Thoracic aorta (tissue), 2 donors: ENCODE measurements around the gene CWC25. TPM values are rescaled to one million over a fixed set of nuclear protein-coding genes. Genes with fewer than 3 reads are reported as not detected.
"Not testable (repeated sequence)": the region's sequence is repeated elsewhere in the genome, so short reads cannot be mapped to it uniquely, and the experiment has no call there.

Source experiments
- ATAC-seq: fragments of 150-250 bp; one replicate; pipeline ENCODE4 v1.8.0; 2017; ENCODE audit warnings: low read depth; ENCODE audit not compliant: insufficient number of reproducible peaks, low FRiP score
- DNase-seq: peaks from one replicate; pipeline ENCODE4 v3.0.0-alpha.2; 2020; ENCODE audit warnings: low spot score
- H3K27ac ChIP-seq, 2 donors: fragments of 200-600 bp; sonication (generic); 1 replicate in 1 of 2; 2 replicates in 1 of 2; pipeline ENCODE4 v1.5.1; 2016; ENCODE audit warnings: mild to moderate bottlenecking in 2 of 2, moderate library complexity in 2 of 2
- H3K27me3 ChIP-seq: fragments of 200-600 bp; sonication (generic); replicated peaks from 2 replicates; pipeline ENCODE4 v1.6.0; 2016; ENCODE audit warnings: mild to moderate bottlenecking; ENCODE audit not compliant: insufficient read depth
- H3K36me3 ChIP-seq: fragments of 200-600 bp; sonication (generic); one replicate; pipeline ENCODE4 v1.5.1; 2016
- H3K4me1 ChIP-seq, 2 donors: fragments of 200-600 bp; sonication (generic); 1 replicate in 1 of 2; 2 replicates in 1 of 2; pipeline versions ENCODE4 v1.5.1 to v1.6.0; 2016; ENCODE audit warnings: low read depth in 2 of 2, mild to moderate bottlenecking in 1 of 2; ENCODE audit not compliant: control insufficient read depth in 1 of 2
- H3K4me3 ChIP-seq: fragments of 200-600 bp; sonication (generic); 2 replicates; pipeline ENCODE4 v1.5.1; 2016; ENCODE audit warnings: mild to moderate bottlenecking
- H3K9me3 ChIP-seq: fragments of 200-600 bp; sonication (generic); 2 replicates; pipeline ENCODE4 v1.5.1; 2016
- total RNA-seq, 2 donors: library from RNA; depleted of rRNA; stranded (reverse); fragments of >200 nt; gene quantifications; one replicate each; pipeline versions ENCODE4 v1.1.0 to v1.2.3, GENCODE V29; 2016
- TF ChIP-seq, protein P1 (sequence below): fragments of 200-600 bp; sonication (generic); IDR thresholded peaks from one replicate; pipeline ENCODE4 v1.5.1; 2019; ENCODE audit warnings: antibody characterized with exemption

CWC25 gene
- total RNA-seq, 2 donors from 2014 or later: 28.0 to 29.1 TPM

DNA sequence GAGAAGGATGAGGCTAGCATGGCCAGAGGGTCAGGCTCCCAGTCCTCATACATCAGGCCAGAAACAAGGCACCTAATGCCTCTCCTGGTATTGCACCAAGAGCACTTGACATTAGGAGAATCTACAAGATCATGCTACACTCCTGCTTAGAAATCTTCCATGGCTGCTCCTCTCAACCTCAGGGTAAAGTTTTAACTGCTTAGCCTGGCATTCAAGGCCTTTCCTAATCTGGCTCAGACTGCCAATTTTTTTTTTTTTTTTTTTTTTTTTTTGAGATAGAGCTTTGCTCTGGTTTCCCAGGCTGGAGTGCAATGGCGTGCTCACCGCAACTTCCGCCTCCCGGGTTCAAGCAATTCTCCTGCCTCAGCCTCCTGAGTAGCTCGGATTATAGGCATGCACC, 34.0 kb downstream of the CWC25 start:
- ATAC-seq (no peak), DNase-seq (no peak)
- H3K9me3 ChIP-seq: no peaks in the 10 kb centered on the region
- no peaks in the 10 kb centered on the region for H3K27me3 ChIP-seq
- H3K27ac ChIP-seq: no peak overlapping the region
- peaks cover 10% of the 10 kb centered on the region for H3K36me3 ChIP-seq
- peaks cover 9 to 33% of the 10 kb centered on the region in 2 donors for H3K4me1 ChIP-seq
- H3K4me3 ChIP-seq: no peak overlapping the region
- TF ChIP-seq, protein P1, sequence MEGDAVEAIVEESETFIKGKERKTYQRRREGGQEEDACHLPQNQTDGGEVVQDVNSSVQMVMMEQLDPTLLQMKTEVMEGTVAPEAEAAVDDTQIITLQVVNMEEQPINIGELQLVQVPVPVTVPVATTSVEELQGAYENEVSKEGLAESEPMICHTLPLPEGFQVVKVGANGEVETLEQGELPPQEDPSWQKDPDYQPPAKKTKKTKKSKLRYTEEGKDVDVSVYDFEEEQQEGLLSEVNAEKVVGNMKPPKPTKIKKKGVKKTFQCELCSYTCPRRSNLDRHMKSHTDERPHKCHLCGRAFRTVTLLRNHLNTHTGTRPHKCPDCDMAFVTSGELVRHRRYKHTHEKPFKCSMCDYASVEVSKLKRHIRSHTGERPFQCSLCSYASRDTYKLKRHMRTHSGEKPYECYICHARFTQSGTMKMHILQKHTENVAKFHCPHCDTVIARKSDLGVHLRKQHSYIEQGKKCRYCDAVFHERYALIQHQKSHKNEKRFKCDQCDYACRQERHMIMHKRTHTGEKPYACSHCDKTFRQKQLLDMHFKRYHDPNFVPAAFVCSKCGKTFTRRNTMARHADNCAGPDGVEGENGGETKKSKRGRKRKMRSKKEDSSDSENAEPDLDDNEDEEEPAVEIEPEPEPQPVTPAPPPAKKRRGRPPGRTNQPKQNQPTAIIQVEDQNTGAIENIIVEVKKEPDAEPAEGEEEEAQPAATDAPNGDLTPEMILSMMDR: no peak

DNA sequence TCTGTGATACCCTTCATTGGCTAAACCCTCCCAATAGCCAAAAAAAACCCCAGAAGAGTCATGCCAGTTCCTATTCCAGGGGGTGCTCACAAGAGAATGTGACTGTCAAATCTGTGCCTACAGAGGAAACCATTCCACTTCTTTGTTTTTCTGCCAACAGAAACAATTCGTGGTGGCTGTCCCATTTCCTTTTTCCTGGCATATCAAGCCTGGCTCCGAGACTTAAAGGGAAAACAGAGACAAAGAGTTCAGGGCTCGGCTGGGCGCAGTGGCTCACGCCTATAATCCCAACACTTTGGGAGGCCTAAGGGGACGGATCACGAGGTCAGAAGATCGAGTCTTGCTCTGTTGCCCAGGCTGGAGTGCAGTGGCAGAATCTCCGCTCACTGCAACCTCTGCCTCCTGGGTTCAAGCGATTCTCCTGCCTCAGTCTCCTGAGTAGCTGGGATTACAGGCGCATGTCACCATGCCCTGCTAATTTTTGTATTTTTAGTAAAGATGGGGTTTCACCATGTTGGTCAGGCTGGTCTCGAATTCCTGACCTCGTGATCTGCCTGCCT, 34.9 kb downstream of the CWC25 start:
- not testable (repeated sequence) for DNase-seq, H3K27ac ChIP-seq, H3K4me3 ChIP-seq, ATAC-seq, H3K27me3 ChIP-seq, H3K9me3 ChIP-seq
- Histone ChIP-seq H3K4me1 (peaks cover 8 to 29% of the 10 kb centered on the region in 2 donors), H3K36me3 (peaks cover 18% of the 10 kb centered on the region)

DNA sequence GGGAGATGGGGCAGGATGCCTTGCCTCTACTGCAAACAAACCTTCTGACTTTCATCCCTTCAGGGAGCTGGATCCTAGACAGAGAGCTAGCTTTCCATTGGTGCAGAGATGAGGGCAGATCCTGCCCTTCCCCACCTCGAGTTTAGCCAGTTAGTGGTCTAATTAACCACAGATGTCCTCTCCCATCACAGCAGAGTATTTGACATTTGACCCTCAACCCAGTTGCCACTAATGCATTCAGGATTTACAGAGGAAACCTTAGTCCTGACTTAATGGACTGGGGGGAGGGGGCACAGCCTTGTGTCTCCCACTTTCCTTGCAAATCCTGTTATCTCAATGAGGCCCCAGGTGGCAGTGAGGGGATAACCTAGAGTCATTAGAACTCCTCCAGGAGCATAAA, 35.9 kb downstream of the CWC25 start:
- H3K36me3 ChIP-seq: peaks cover 28% of the 10 kb centered on the region
- H3K9me3 ChIP-seq: no peaks in the 10 kb centered on the region
- no peaks in the 10 kb centered on the region for H3K27me3 ChIP-seq
- DNase-seq: no peak
- H3K4me1 ChIP-seq: peaks cover 8 to 23% of the 10 kb centered on the region in 2 donors
- ATAC-seq: no peak
- no peak overlapping the region for H3K27ac ChIP-seq
- no peak overlapping the region for H3K4me3 ChIP-seq
- TF ChIP-seq, protein P1: no peak

DNA sequence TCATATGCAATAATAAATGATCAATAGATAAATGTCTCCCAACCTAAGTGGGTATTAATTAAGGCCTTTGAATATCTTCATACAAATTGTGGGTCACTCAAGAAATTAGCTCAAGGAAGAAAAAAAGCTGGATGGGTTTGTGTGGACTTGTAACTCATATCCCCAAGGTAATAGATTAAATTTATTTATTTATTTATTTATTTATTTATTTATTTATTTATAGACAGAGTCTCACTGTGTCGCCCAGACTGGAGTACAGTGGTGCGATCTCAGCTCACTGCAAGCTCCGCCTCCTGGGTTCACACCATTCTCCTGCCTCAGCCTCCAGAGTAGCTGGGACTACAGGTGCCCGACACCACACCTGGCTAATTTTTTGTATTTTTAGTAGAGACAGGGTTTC, 37.1 kb downstream of the CWC25 start:
- H3K27me3 ChIP-seq, H3K27ac ChIP-seq, ATAC-seq, H3K9me3 ChIP-seq, H3K4me3 ChIP-seq, DNase-seq: not testable (repeated sequence)
- Histone ChIP-seq H3K4me1 (peaks cover 8 to 18% of the 10 kb centered on the region in 2 donors), H3K36me3 (peaks cover 40% of the 10 kb centered on the region)

DNA sequence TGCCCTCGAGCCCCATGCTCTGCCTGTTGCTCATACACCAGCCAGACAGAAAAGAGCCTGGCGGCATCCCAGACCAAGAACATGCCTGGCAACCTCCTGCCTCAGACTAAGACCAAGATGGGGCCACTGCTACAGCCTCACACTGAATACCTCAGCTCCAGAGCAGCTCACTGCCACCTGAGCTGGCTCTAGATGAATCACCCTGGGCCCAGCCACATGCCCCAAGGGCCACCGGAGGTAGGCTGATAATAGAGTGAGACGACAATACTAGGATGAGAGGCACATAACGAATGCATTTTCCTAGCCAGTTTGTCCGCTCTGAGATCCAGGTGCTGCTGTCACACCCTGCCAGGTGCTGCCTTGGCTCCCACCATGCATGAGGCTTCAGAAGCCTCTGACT, 38.7 kb downstream of the CWC25 start:
- H3K27ac ChIP-seq: no peak overlapping the region
- H3K4me1 ChIP-seq: peaks cover 8 to 18% of the 10 kb centered on the region in 2 donors
- TF ChIP-seq, protein P1: no peak
- H3K9me3 ChIP-seq: no peaks in the 10 kb centered on the region
- no peak for DNase-seq
- no peak for ATAC-seq
- H3K36me3 ChIP-seq: peaks cover 55% of the 10 kb centered on the region
- no peaks in the 10 kb centered on the region for H3K27me3 ChIP-seq
- no peak overlapping the region for H3K4me3 ChIP-seq

DNA sequence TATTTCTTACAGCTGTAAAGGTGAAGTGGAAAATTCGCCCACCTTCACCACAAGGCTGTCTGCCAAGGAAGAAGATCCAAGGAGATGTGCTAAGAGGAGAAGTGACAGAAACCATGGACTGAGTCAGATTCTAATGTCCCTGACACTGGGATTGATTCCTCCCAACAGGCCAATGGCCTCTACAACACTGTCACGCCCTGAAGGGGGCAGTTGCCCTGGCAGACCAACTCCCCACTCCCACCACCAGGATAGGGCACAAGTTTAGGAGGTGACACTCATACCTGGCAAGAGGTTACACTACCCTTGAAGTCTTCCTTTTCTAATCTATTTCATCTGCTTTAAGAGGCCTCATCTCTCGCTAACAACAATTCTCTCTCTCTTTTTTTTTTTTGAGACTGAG, 41.9 kb downstream of the CWC25 start:
- no peak for DNase-seq
- Histone ChIP-seq H3K4me3 (no peak overlapping the region), H3K27me3 (no peaks in the 10 kb centered on the region), H3K9me3 (no peaks in the 10 kb centered on the region), H3K36me3 (peaks cover 86% of the 10 kb centered on the region), H3K27ac (no peak overlapping the region), H3K4me1 (no peaks in the 10 kb centered on the region)
- no peak for ATAC-seq
- TF ChIP-seq, protein P1: no peak
